Smooth muscle cell (in vitro differentiated cells): ENCODE measurements around the gene STAG1. TPM values are rescaled to one million over a fixed set of nuclear protein-coding genes. Genes with fewer than 3 reads are reported as not detected.
"Not testable (repeated sequence)": the region's sequence is repeated elsewhere in the genome, so short reads cannot be mapped to it uniquely, and the experiment has no call there.

Experiments used
- DNase-seq: peaks from one replicate; lab custom pipeline; 2025; ENCODE audit not compliant: unreplicated experiment; lab: John Stamatoyannopoulos, UW
- H2AFZ ChIP-seq: fragments of 200-600 bp; sonication (generic); 2 replicates; pipeline ENCODE4 v1.6.0; 2016; ENCODE audit warnings: antibody characterized with exemption, low read depth, mild to moderate bottlenecking
- H3F3A ChIP-seq: fragments of 200-600 bp; sonication (generic); 2 replicates; pipeline ENCODE4 v1.6.0; 2017; ENCODE audit warnings: antibody characterized with exemption, low read depth
- H3K27ac ChIP-seq: fragments of 200-600 bp; sonication (generic); 2 replicates; pipeline ENCODE4 v1.5.1; 2016; ENCODE audit warnings: low read depth, mild to moderate bottlenecking
- H3K27me3 ChIP-seq: fragments of 200-600 bp; sonication (generic); 2 replicates; pipeline ENCODE4 v1.6.1; 2016; ENCODE audit warnings: low read depth, mild to moderate bottlenecking
- H3K36me3 ChIP-seq: fragments of 200-600 bp; sonication (generic); 2 replicates; pipeline ENCODE4 v1.5.1; 2016; ENCODE audit warnings: low read depth
- H3K4me1 ChIP-seq: fragments of 200-600 bp; sonication (generic); 2 replicates; pipeline ENCODE4 v1.5.1; 2016; ENCODE audit warnings: low read depth
- H3K4me2 ChIP-seq: fragments of 200-600 bp; sonication (generic); 2 replicates; pipeline ENCODE4 v1.6.0; 2016; ENCODE audit warnings: mild to moderate bottlenecking
- H3K4me3 ChIP-seq: fragments of 200-600 bp; sonication (generic); 2 replicates; pipeline ENCODE4 v1.5.1; 2016; ENCODE audit warnings: mild to moderate bottlenecking
- H3K79me2 ChIP-seq: fragments of 200-600 bp; sonication (generic); 2 replicates; pipeline ENCODE4 v1.6.0; 2016; ENCODE audit warnings: low read depth, mild to moderate bottlenecking
- H3K9ac ChIP-seq: fragments of 200-600 bp; sonication (generic); 2 replicates; pipeline ENCODE4 v1.6.0; 2016; ENCODE audit warnings: low read depth
- H3K9me3 ChIP-seq: fragments of 200-600 bp; sonication (generic); replicated peaks from 2 replicates; pipeline ENCODE4 v1.5.1; 2016; ENCODE audit warnings: low read depth
- H4K20me1 ChIP-seq: fragments of 200-600 bp; sonication (generic); 2 replicates; pipeline ENCODE4 v1.6.0; 2016; ENCODE audit warnings: low read depth
- WGBS: methylation state at CpG from one replicate; pipeline ENCODE4 v1.1.7; 2016; ENCODE audit warnings: low lambda C conversion rate; 5-methylcytosine and 5-hydroxymethylcytosine counted together
- polyA plus RNA-seq: library from polyadenylated mRNA; unstranded; fragments of >200 nt; fragmentation: Nextera tagmentation; extraction: Ambion mirVana; gene quantifications from 2 replicates; pipeline ENCODE4 v1.2.1, GENCODE V29; 2016
- total RNA-seq: library from RNA; depleted of rRNA; stranded (reverse); fragments of >200 nt; gene quantifications from 2 replicates; pipeline ENCODE4 v1.2.3, GENCODE V29; 2014
- TF ChIP-seq, protein P1 (sequence below): fragments of 200-600 bp; sonication (generic); IDR thresholded peaks from 2 replicates; pipeline ENCODE4 v1.5.1; 2017; ENCODE audit warnings: borderline replicate concordance, mild to moderate bottlenecking, antibody characterized with exemption; ENCODE audit not compliant: insufficient read depth, poor library complexity, severe bottlenecking

STAG1 gene
- 29.5 and 38.6 TPM in 2 replicates for total RNA-seq
- polyA plus RNA-seq = 10.3 and 14.6 TPM in 2 replicates

GRCh38 chr3:136752172-136752421, at the start of gene STAG1:
STAG1 (minus strand) TSS chr3:136752378; CDS start chr3:136630898, 121,480 bp downstream.
- peaks cover 13% of the 10 kb centered on the region for H3F3A ChIP-seq
- TF ChIP-seq, protein P1, sequence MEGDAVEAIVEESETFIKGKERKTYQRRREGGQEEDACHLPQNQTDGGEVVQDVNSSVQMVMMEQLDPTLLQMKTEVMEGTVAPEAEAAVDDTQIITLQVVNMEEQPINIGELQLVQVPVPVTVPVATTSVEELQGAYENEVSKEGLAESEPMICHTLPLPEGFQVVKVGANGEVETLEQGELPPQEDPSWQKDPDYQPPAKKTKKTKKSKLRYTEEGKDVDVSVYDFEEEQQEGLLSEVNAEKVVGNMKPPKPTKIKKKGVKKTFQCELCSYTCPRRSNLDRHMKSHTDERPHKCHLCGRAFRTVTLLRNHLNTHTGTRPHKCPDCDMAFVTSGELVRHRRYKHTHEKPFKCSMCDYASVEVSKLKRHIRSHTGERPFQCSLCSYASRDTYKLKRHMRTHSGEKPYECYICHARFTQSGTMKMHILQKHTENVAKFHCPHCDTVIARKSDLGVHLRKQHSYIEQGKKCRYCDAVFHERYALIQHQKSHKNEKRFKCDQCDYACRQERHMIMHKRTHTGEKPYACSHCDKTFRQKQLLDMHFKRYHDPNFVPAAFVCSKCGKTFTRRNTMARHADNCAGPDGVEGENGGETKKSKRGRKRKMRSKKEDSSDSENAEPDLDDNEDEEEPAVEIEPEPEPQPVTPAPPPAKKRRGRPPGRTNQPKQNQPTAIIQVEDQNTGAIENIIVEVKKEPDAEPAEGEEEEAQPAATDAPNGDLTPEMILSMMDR = peak; percentile 98
- no peaks in the 10 kb centered on the region for H3K9me3 ChIP-seq
- peak within 1 kb of the TSS; percentile 95 for H3K4me2 ChIP-seq
- H3K27ac ChIP-seq = peak within 1 kb of the TSS; percentile 98
- peak within 1 kb of the TSS; percentile 95 for H3K9ac ChIP-seq
- H4K20me1 ChIP-seq = peaks cover 18% of the 10 kb centered on the region
- DNase-seq = no peak
- H3K36me3 ChIP-seq = no peaks in the 10 kb centered on the region
- H3K79me2 ChIP-seq = peaks cover 39% of the 10 kb centered on the region
- peaks cover 31% of the 10 kb centered on the region for H3K4me1 ChIP-seq
- WGBS = 0% methylated on average over 11 of the region's 27 CpGs
- peak within 1 kb of the TSS; percentile 95 for H2AFZ ChIP-seq
- H3K27me3 ChIP-seq = no peaks in the 10 kb centered on the region
- H3K4me3 ChIP-seq = peak within 1 kb of the TSS; percentile 95

GRCh38 chr3:136801146-136801545, 49.0 kb upstream of the STAG1 start:
- H3K79me2 ChIP-seq, H3K27me3 ChIP-seq, H3K9ac ChIP-seq, H2AFZ ChIP-seq, H3F3A ChIP-seq, H3K27ac ChIP-seq, H3K4me2 ChIP-seq, H3K36me3 ChIP-seq, H3K4me3 ChIP-seq, DNase-seq, H4K20me1 ChIP-seq, H3K4me1 ChIP-seq, H3K9me3 ChIP-seq: not testable (repeated sequence)
- 95% methylated on average over 10 of the region's 10 CpGs for WGBS

- TF ChIP-seq, protein P1 = no peak
- no peaks in the 10 kb centered on the region for H3K36me3 ChIP-seq
- no peaks in the 10 kb centered on the region for H3K4me1 ChIP-seq
- WGBS = 91% methylated on average over 4 of the region's 4 CpGs
- no peaks in the 10 kb centered on the region for H3K27me3 ChIP-seq
- no peak overlapping the region for H3K4me2 ChIP-seq
- no peak overlapping the region for H2AFZ ChIP-seq
- H3K4me3 ChIP-seq = no peak overlapping the region
- no peaks in the 10 kb centered on the region for H3K9me3 ChIP-seq
- H4K20me1 ChIP-seq = no peaks in the 10 kb centered on the region
- H3K79me2 ChIP-seq = no peaks in the 10 kb centered on the region
- no peak for DNase-seq
- H3F3A ChIP-seq = no peaks in the 10 kb centered on the region
- H3K27ac ChIP-seq = no peak overlapping the region
- no peak overlapping the region for H3K9ac ChIP-seq
These were observed 40.6 kb upstream of the STAG1 start for GRCh38 chr3:136792556-136793330.

GRCh38 chr3:136790786-136791185, 38.6 kb upstream of the STAG1 start:
- Histone ChIP-seq H3K9me3 (no peaks in the 10 kb centered on the region), H2AFZ (no peak overlapping the region), H3K4me3 (no peak overlapping the region), H3K4me1 (peaks cover 11% of the 10 kb centered on the region), H3K36me3 (no peaks in the 10 kb centered on the region), H3K9ac (no peak overlapping the region), H4K20me1 (no peaks in the 10 kb centered on the region), H3K4me2 (no peak overlapping the region), H3K27ac (no peak overlapping the region), H3K79me2 (no peaks in the 10 kb centered on the region), H3K27me3 (no peaks in the 10 kb centered on the region), H3F3A (no peaks in the 10 kb centered on the region)
- no peak for DNase-seq
- TF ChIP-seq, protein P1 = no peak
- 92% methylated on average over 3 of the region's 3 CpGs for WGBS
